ENCODE data around the gene RTN1. TPM values are rescaled to one million over a fixed set of nuclear protein-coding genes. Genes with fewer than 3 reads are reported as not detected.

RTN1 gene
- total RNA-seq, 4 donors from 2014 or later = 5.0 to 7.0 (median 5.7) TPM

GRCh38 chr14:59585891-59586554 is 284.6 kb downstream of the RTN1 start:
- no peak for DNase-seq
- H3K9me3 ChIP-seq = no peaks in the 10 kb centered on the region
- no peaks in the 10 kb centered on the region for H3K4me1 ChIP-seq
- H3K27me3 ChIP-seq = no peaks in the 10 kb centered on the region
- H3K27ac ChIP-seq = no peak overlapping the region
- TF ChIP-seq POLR2A (IDR thresholded peaks at IDR 0.05) (no peak), CTCF (IDR thresholded peaks at IDR 0.05) (no peak)
- H3K36me3 ChIP-seq = no peaks in the 10 kb centered on the region
- H3K4me3 ChIP-seq = no peak overlapping the region

- DNase-seq = no peak
- no peaks in the 10 kb centered on the region for H3K27me3 ChIP-seq
- H3K27ac ChIP-seq = no peak overlapping the region
- H3K4me3 ChIP-seq = no peak overlapping the region
- TF ChIP-seq CTCF (IDR thresholded peaks at IDR 0.05) (no peak), POLR2A (IDR thresholded peaks at IDR 0.05) (no peak)
- H3K36me3 ChIP-seq = no peaks in the 10 kb centered on the region
- H3K9me3 ChIP-seq = no peaks in the 10 kb centered on the region
- H3K4me1 ChIP-seq = no peaks in the 10 kb centered on the region
These were observed 286.8 kb downstream of the RTN1 start for GRCh38 chr14:59583755-59584154.

DNA sequence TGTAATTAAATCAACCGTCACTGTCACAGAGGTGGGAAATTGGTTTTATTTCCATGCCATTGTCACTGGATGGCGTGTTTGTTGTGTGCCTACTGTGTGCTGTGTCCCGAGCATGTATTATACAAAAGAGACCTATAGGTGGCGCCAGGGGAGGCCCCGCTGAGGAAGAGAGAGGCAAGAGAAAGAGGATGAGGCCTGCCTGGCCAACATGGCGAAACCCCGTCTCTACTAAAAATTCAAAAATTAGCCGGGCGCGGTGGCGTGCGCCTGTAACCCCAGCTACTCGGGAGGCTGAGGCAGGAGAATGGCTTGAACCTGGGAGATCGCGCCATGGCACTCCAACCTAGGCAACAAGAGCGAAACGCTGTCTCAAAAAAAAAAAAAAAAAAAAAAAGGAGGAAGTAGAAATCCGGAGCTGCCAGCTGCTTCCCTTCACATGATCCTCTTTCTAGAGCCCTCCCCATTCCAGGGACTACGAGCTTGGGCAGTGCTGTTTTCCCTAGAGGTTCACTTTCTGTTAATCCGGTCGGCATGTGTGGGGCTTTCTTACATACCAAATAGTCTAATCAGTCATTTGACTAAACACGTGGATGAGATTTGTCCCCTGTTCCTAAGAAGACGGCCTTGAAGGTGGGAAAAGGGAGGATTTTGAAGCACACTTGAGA is 287.6 kb downstream of the RTN1 start:
- no peaks in the 10 kb centered on the region for H3K36me3 ChIP-seq
- H3K4me3 ChIP-seq = no peak overlapping the region
- no peak overlapping the region for H3K27ac ChIP-seq
- H3K27me3 ChIP-seq = no peaks in the 10 kb centered on the region
- no peaks in the 10 kb centered on the region for H3K4me1 ChIP-seq
- no peak for DNase-seq
- TF ChIP-seq CTCF (IDR thresholded peaks at IDR 0.05) (no peak), POLR2A (IDR thresholded peaks at IDR 0.05) (no peak)
- no peaks in the 10 kb centered on the region for H3K9me3 ChIP-seq

- H3K4me1 ChIP-seq = no peaks in the 10 kb centered on the region
- no peaks in the 10 kb centered on the region for H3K27me3 ChIP-seq
- no peak overlapping the region for H3K4me3 ChIP-seq
- no peaks in the 10 kb centered on the region for H3K36me3 ChIP-seq
- no peaks in the 10 kb centered on the region for H3K9me3 ChIP-seq
- no peak overlapping the region for H3K27ac ChIP-seq
- no peak for DNase-seq
- TF ChIP-seq POLR2A (IDR thresholded peaks at IDR 0.05) (no peak), CTCF (IDR thresholded peaks at IDR 0.05) (no peak)
These were observed 288.4 kb downstream of the RTN1 start for GRCh38 chr14:59582161-59582560.

DNA sequence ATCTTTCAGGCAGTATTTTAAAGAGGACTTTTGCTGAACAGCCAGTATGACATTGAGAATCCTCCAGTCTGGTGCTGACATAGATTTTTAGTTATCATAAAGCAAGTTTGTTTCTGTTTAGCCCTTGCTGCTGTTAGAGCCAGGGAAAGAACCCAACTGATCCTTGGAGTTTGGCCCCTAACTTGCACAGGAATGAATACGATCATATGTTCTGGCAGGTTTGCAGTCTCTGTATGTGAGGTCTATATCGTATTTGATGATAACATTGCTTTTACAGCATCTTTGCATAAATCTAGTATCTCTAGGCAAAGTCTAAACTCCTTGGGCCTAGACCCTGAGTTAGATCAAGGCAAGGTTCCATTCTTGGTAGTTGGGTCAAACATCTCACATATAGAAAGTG is 289.7 kb downstream of the RTN1 start:
- no peak for TF ChIP-seq CTCF (IDR thresholded peaks at IDR 0.05)
- TF ChIP-seq POLR2A (IDR thresholded peaks at IDR 0.05) = no peak
- Histone ChIP-seq H3K4me3 (no peak overlapping the region), H3K36me3 (no peaks in the 10 kb centered on the region), H3K27me3 (no peaks in the 10 kb centered on the region), H3K27ac (no peak overlapping the region), H3K4me1 (peaks cover 0 to 6% (median 3%) of the 10 kb centered on the region in 4 donors), H3K9me3 (no peaks in the 10 kb centered on the region)
- DNase-seq = no peak

All from Peyer's patch (tissue), 4 donors.